ENCODE data around the gene CTAGE4. TPM values are rescaled to one million over a fixed set of nuclear protein-coding genes. Genes with fewer than 3 reads are reported as not detected.
"Not testable (repeated sequence)": the region's sequence is repeated elsewhere in the genome, so short reads cannot be mapped to it uniquely, and the experiment has no call there.

The CTAGE4 gene
- total RNA-seq, 1 donor: 1.7 TPM

- no peak overlapping the region for H3K4me3 ChIP-seq (ENCODE audit: low read depth, low read length)
- no peak for DNase-seq (ENCODE audit: low read depth)
- no peak for TF ChIP-seq CTCF (IDR thresholded peaks at IDR 0.05; ENCODE audit: insufficient read depth, low read length)
These were observed 24.4 kb upstream of the CTAGE4 start for GRCh38 chr7:144158861-144159260.

DNA sequence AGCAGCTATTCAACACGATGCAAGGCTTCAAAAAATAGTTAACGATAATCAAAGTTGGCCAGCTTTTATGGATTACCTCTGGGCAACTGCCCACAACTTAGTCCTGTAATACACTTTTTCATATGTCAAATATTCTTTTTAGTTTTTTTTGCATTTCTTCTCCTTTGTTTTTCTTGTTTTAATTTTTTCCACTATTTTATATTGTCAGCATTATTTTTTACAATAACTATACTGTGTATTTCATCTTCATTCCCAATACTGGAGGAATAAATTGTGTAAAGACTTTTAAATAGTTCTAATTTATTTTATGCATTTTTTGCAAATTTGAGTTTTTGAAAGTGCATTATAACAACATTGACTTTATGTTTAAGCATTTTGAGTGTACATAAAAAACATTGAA lies 18.5 kb upstream of the CTAGE4 start:
- TF ChIP-seq CTCF (IDR thresholded peaks at IDR 0.05; ENCODE audit: insufficient read depth, low read length): no peak
- H3K4me3 ChIP-seq (ENCODE audit: low read depth, low read length): no peak overlapping the region
- DNase-seq (ENCODE audit: low read depth): no peak

DNA sequence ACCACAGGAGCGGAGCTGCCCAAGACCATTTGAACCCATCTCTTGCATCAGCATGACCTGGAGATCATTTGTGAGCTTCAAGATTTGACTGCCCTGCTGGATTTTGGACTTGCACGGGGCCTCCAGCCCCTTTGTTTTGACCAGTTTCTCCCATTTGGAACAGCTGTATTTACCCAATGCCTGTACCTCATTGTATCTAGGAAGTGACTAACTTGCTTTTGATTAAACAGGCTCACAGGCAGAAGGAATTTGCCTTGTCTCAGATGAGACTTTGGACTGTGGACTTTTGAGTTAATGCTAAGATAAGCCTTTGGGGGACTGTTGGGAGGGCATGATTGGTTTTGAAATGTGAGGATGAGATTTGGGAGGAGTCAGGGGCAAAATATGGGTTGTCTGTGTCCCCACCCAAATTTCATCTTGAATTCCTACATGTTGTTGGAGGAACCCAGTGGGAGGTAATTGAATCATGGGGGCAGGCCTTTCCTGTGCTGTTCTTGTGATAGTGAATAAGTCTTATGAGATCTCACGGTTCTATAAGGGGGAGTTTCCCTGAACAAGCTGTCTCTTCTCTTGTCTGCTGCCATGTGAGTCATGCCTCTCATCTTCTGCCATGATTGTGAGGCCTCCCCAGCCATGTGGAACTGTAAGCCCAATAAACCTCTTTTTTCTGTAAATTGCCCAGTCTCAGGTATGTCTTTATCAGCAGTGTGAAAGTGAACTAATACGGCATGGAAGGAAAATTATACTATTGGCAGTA lies 11.5 kb upstream of the CTAGE4 start:
- DNase-seq (ENCODE audit: low read depth): not testable (repeated sequence)

DNA sequence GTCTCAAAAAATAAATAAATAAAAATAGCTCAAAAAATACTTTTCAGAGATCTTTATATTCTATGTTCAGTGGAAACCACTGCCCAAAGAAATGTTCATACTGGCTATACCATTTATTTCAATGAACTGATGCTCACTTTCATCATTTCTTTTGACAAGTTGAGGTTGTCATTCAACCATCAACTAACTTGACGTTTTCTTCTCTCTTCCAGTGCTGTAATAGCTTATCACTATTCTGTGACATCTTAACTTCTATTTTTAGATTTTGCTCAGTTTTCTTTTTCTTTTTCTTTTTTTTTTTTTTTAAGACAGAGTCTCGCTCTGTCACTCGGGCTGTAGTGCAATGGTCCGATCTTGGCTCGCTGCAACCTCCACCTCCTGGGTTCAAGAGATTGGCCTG lies 8.7 kb upstream of the CTAGE4 start:
- DNase-seq (ENCODE audit: low read depth): no peak
- H3K4me3 ChIP-seq (ENCODE audit: low read depth, low read length): no peak overlapping the region
- no peak for TF ChIP-seq CTCF (IDR thresholded peaks at IDR 0.05; ENCODE audit: insufficient read depth, low read length)

More for the DNA sequence above, 11.5 kb upstream of the CTAGE4 start:
- H3K4me3 ChIP-seq (ENCODE audit: low read depth, low read length): not testable (repeated sequence)

DNA sequence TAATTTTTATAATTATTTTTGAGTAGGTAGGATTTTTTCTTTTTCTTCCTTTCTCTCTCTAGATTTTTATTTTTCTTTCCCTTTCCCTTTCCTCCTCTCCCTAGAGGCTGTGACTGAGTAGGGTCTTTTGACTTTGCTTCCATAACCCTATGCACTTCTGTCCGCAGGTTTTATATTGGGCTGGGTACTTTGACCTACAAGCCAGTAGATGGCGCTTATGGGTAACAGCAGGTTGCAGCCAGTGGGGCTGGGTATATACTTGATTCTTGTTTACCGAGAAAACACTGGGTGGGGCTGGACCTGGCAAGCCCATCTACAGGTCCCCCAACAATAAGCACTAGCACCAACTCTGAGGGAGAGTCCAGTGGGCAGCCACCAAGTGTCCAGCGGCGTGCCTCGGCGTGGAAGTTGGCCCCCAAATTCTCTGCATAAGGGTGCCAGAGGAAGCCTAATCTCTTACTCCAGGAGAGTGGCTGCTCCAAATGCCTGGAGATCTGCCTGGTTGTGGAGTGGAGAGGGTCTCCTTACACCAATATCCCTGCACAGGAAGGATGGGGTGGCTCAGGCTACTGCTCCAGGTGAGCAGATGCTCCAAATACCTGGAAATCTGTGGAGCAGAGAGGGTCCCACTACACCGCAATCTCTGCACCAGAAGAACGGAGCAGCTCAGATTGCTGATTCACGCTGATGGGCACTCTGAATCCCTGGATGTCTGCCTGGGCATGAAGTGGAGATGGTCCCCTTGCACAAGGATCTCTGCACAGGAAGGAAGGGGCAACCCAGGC lies 4.7 kb upstream of the CTAGE4 start:
- DNase-seq (ENCODE audit: low read depth): peak; percentile 45
- TF ChIP-seq CTCF (IDR thresholded peaks at IDR 0.05; ENCODE audit: insufficient read depth, low read length): peak; percentile 48

GRCh38 chr7:144179165-144179479 lies 4.1 kb upstream of the CTAGE4 start:
- not testable (repeated sequence) for DNase-seq (ENCODE audit: low read depth); H3K4me3 ChIP-seq (ENCODE audit: low read depth, low read length)

More for the DNA sequence above, 4.7 kb upstream of the CTAGE4 start:
- not testable (repeated sequence) for H3K4me3 ChIP-seq (ENCODE audit: low read depth, low read length)

GRCh38 chr7:144187848-144188247 lies 4.6 kb downstream of the CTAGE4 start:
- DNase-seq (ENCODE audit: low read depth); H3K4me3 ChIP-seq (ENCODE audit: low read depth, low read length): not testable (repeated sequence)

GRCh38 chr7:144188578-144189171 lies 5.4 kb downstream of the CTAGE4 start:
- not testable (repeated sequence) for H3K4me3 ChIP-seq (ENCODE audit: low read depth, low read length); DNase-seq (ENCODE audit: low read depth)

GRCh38 chr7:144193782-144194181 lies 10.5 kb downstream of the CTAGE4 start:
- not testable (repeated sequence) for DNase-seq (ENCODE audit: low read depth); H3K4me3 ChIP-seq (ENCODE audit: low read depth, low read length)

GRCh38 chr7:144194453-144194852 lies 11.2 kb downstream of the CTAGE4 start:
- not testable (repeated sequence) for DNase-seq (ENCODE audit: low read depth); H3K4me3 ChIP-seq (ENCODE audit: low read depth, low read length)

DNA sequence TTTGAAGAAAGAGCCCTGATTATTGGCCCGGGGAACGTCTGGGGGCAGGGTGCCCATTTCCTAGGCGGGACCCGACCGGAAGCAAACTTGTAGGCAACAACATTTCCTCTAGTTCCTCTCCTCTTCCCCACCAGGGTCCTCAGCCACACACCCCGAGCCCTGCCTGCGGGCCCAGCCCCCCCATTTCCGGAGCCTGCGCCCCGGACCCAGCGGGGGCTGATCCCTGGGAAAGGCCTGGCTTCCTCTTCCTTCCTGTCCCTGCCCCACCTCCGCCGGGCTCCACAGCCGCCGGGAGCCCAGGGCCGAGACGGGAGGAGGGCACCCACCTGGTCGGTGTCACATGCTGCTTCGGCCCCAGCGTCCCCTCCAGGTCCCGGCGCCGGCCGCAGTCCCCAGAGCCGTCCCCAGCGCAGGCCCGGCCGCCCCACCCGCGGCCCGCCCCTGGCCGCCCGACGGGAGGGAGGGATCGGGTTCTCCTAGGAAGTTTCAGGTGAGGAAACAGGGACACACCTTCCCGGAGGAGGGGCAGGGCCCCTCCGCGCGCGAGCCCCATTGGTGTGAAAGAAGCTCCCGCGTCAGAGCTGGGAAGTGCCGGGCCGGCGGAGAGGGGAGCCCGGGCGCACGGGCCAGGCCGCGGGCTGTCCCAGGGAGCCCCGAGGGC lies 12.1 kb downstream of the CTAGE4 start, which contains the start of gene ARHGEF35:
ARHGEF35 (minus strand) TSS at position 622 of the 661 bp plus-strand sequence. CDS start 7,450 bp downstream, outside the sequence.
- not testable (repeated sequence) for H3K4me3 ChIP-seq (ENCODE audit: low read depth, low read length); DNase-seq (ENCODE audit: low read depth)

DNA sequence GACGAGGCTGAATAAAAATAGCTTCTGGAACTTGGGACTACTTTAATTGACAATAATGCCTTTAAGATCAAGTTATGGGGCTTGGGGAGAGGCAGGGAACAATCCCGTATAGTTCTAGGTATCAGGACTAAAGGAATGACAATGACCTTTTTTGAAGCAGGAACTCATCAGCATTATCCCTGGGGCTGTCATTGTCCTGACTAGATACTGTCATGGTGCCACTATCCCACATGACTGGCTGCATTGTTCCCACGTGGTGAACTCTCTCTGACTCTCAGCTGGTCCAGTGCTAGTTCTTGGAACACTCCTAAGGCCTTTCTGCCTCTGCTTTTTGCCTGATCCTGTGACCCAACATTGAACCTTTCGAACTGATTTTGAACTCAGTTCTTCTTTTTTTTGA lies 15.7 kb downstream of the CTAGE4 start:
- not testable (repeated sequence) for DNase-seq (ENCODE audit: low read depth); H3K4me3 ChIP-seq (ENCODE audit: low read depth, low read length)

DNA sequence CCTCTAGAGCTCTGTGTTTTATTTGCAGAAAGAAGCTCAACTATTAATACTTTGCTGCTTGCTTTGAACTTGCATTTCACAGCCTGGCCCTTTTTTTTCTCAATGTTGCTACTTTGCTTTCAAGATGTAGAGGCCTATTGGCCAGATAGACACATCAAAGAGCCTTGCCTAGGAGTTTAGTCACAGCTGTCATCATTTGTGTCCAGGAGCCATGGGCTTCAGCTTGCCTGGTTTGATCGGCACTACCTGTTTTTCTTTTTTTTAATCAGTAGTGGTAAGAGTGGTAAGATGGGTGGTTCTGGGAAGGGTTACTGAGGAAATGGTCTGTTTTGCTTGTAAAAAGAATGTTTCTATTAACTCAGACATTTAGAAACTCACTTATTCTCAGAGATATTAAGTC lies 18.7 kb downstream of the CTAGE4 start:
- not testable (repeated sequence) for DNase-seq (ENCODE audit: low read depth); H3K4me3 ChIP-seq (ENCODE audit: low read depth, low read length)

Measured in fibroblast of the aortic adventitia (primary cell).